ENCODE measurements around the gene PARVA.

The PARVA gene

GRCh38 chr11:12434325-12434654 lies 56.9 kb downstream of the PARVA start:
- DNase-seq, result no peak

- no peak for DNase-seq
These were observed 57.9 kb downstream of the PARVA start for GRCh38 chr11:12435264-12435663.

- DNase-seq, result no peak
These were observed 58.9 kb downstream of the PARVA start for GRCh38 chr11:12436266-12436665.

GRCh38 chr11:12438291-12438690 lies 60.9 kb downstream of the PARVA start:
- DNase-seq, result no peak

GRCh38 chr11:12439615-12440014 lies 62.2 kb downstream of the PARVA start:
- no peak for DNase-seq

GRCh38 chr11:12440565-12440964 lies 63.2 kb downstream of the PARVA start:
- no peak for DNase-seq

- DNase-seq, result no peak
These were observed 64.0 kb downstream of the PARVA start for GRCh38 chr11:12441231-12441861.

GRCh38 chr11:12444601-12445000 lies 67.2 kb downstream of the PARVA start:
- no peak for DNase-seq

GRCh38 chr11:12445001-12445400 lies 67.6 kb downstream of the PARVA start:
- DNase-seq, result no peak

GRCh38 chr11:12446863-12447262 lies 69.5 kb downstream of the PARVA start:
- DNase-seq, result no peak

GRCh38 chr11:12448131-12448939 lies 71.0 kb downstream of the PARVA start:
- no peak for DNase-seq

- DNase-seq, result no peak
These were observed 72.8 kb downstream of the PARVA start for GRCh38 chr11:12449961-12450715.

GRCh38 chr11:12451179-12451814 lies 73.9 kb downstream of the PARVA start:
- no peak for DNase-seq

- no peak for DNase-seq
These were observed 75.9 kb downstream of the PARVA start for GRCh38 chr11:12453243-12453642.

- DNase-seq, result no peak
These were observed 77.4 kb downstream of the PARVA start for GRCh38 chr11:12454782-12455181.

GRCh38 chr11:12455938-12456337 lies 78.6 kb downstream of the PARVA start:
- DNase-seq, result no peak

GRCh38 chr11:12456651-12457579 lies 79.5 kb downstream of the PARVA start:
- DNase-seq, result no peak

- DNase-seq, result no peak
These were observed 80.7 kb downstream of the PARVA start for GRCh38 chr11:12458042-12458441.

- DNase-seq, result no peak
These were observed 82.0 kb downstream of the PARVA start for GRCh38 chr11:12459374-12459773.

GRCh38 chr11:12459865-12460444 lies 82.6 kb downstream of the PARVA start:
- no peak for DNase-seq

GRCh38 chr11:12460466-12460865 lies 83.1 kb downstream of the PARVA start:
- DNase-seq, result no peak

- no peak for DNase-seq
These were observed 84.1 kb downstream of the PARVA start for GRCh38 chr11:12461516-12461915.

Data from GDM1 (cell line).